ENCODE data around the gene CST3. TPM values are rescaled to one million over a fixed set of nuclear protein-coding genes. Genes with fewer than 3 reads are reported as not detected.
"Not testable (repeated sequence)": the region's sequence is repeated elsewhere in the genome, so short reads cannot be mapped to it uniquely, and the experiment has no call there.

CST3 gene
- total RNA-seq, 2 experiments from 2014 or later, result 0.47 to 0.61 TPM

GRCh38 chr20:23669327-23669726 is 31.6 kb upstream of the CST3 start:
- H3K4me1 Mint-ChIP-seq, result no peaks in the 10 kb centered on the region
- CTCF ChIA-PET, result no interaction called here
- H3K27me3 Mint-ChIP-seq, result no peaks in the 10 kb centered on the region
- ATAC-seq (no peak), DNase-seq (no peak)
- no peak overlapping the region for H3K4me3 Mint-ChIP-seq
- H3K27ac Mint-ChIP-seq, result no peak overlapping the region
- H3K36me3 Mint-ChIP-seq, result no peaks in the 10 kb centered on the region
- H3K9me3 Mint-ChIP-seq (ENCODE audit: low read depth), result no peaks in the 10 kb centered on the region

GRCh38 chr20:23668477-23668951 is 30.8 kb upstream of the CST3 start:
- ATAC-seq, result peak; percentile 55
- CTCF ChIA-PET, result interaction anchor here (0.6 kb wide), 1 partner anchor 14 kb away, joined by 3 read pairs; no protein-coding TSS in a partner anchor
- no peaks in the 10 kb centered on the region for H3K9me3 Mint-ChIP-seq (ENCODE audit: low read depth)

GRCh38 chr20:23667666-23668065 is 29.9 kb upstream of the CST3 start:
- Mint-ChIP-seq H3K4me1 (no peaks in the 10 kb centered on the region), H3K27ac (no peak overlapping the region), H3K4me3 (no peak overlapping the region), H3K36me3 (no peaks in the 10 kb centered on the region), H3K9me3 (ENCODE audit: low read depth) (no peaks in the 10 kb centered on the region), H3K27me3 (no peaks in the 10 kb centered on the region)
- no peak for DNase-seq
- ATAC-seq, result no peak
- CTCF ChIA-PET, result no interaction called here

More at GRCh38 chr20:23668477-23668951, 30.8 kb upstream of the CST3 start:
- no peaks in the 10 kb centered on the region for H3K27me3 Mint-ChIP-seq
- no peaks in the 10 kb centered on the region for H3K36me3 Mint-ChIP-seq
- H3K27ac Mint-ChIP-seq, result no peak overlapping the region
- H3K4me1 Mint-ChIP-seq, result no peaks in the 10 kb centered on the region
- H3K4me3 Mint-ChIP-seq, result no peak overlapping the region
- DNase-seq, result peak; percentile 54

GRCh38 chr20:23666698-23667097 is 28.9 kb upstream of the CST3 start:
- ATAC-seq (no peak), DNase-seq (no peak)
- no peaks in the 10 kb centered on the region for H3K4me1 Mint-ChIP-seq
- H3K9me3 Mint-ChIP-seq (ENCODE audit: low read depth), result no peaks in the 10 kb centered on the region
- no peak overlapping the region for H3K27ac Mint-ChIP-seq
- H3K36me3 Mint-ChIP-seq, result no peaks in the 10 kb centered on the region
- no peaks in the 10 kb centered on the region for H3K27me3 Mint-ChIP-seq
- CTCF ChIA-PET, result no interaction called here
- H3K4me3 Mint-ChIP-seq, result no peak overlapping the region

- Mint-ChIP-seq H3K4me3 (no peak overlapping the region), H3K9me3 (ENCODE audit: low read depth) (no peaks in the 10 kb centered on the region), H3K36me3 (no peaks in the 10 kb centered on the region), H3K27ac (no peak overlapping the region), H3K4me1 (no peaks in the 10 kb centered on the region), H3K27me3 (no peaks in the 10 kb centered on the region)
- ATAC-seq, result no peak
- CTCF ChIA-PET, result no interaction called here
- no peak for DNase-seq
Observed at GRCh38 chr20:23666189-23666588, 28.4 kb upstream of the CST3 start.

GRCh38 chr20:23664954-23665353 is 27.2 kb upstream of the CST3 start:
- DNase-seq (no peak), ATAC-seq (no peak)
- H3K9me3 Mint-ChIP-seq (ENCODE audit: low read depth), result no peaks in the 10 kb centered on the region
- H3K4me1 Mint-ChIP-seq, result no peaks in the 10 kb centered on the region
- H3K27ac Mint-ChIP-seq, result no peak overlapping the region
- H3K27me3 Mint-ChIP-seq, result no peaks in the 10 kb centered on the region
- CTCF ChIA-PET, result no interaction called here
- H3K36me3 Mint-ChIP-seq, result no peaks in the 10 kb centered on the region
- H3K4me3 Mint-ChIP-seq, result no peak overlapping the region

GRCh38 chr20:23664046-23664445 is 26.3 kb upstream of the CST3 start:
- H3K4me3 Mint-ChIP-seq; H3K36me3 Mint-ChIP-seq; H3K27me3 Mint-ChIP-seq; H3K27ac Mint-ChIP-seq; CTCF ChIA-PET; H3K9me3 Mint-ChIP-seq (ENCODE audit: low read depth); DNase-seq; H3K4me1 Mint-ChIP-seq; ATAC-seq: not testable (repeated sequence)

- Mint-ChIP-seq H3K4me3 (no peak overlapping the region), H3K27me3 (no peaks in the 10 kb centered on the region), H3K9me3 (ENCODE audit: low read depth) (no peaks in the 10 kb centered on the region), H3K36me3 (no peaks in the 10 kb centered on the region), H3K27ac (no peak overlapping the region), H3K4me1 (no peaks in the 10 kb centered on the region)
- CTCF ChIA-PET, result no interaction called here
- ATAC-seq (no peak), DNase-seq (no peak)
Observed at GRCh38 chr20:23663180-23663579, 25.4 kb upstream of the CST3 start.

GRCh38 chr20:23662276-23662870 is 24.6 kb upstream of the CST3 start:
- no peak for DNase-seq
- Mint-ChIP-seq H3K36me3 (no peaks in the 10 kb centered on the region), H3K27me3 (no peaks in the 10 kb centered on the region), H3K4me3 (no peak overlapping the region), H3K9me3 (ENCODE audit: low read depth) (no peaks in the 10 kb centered on the region), H3K4me1 (no peaks in the 10 kb centered on the region), H3K27ac (no peak overlapping the region)
- no peak for ATAC-seq
- CTCF ChIA-PET, result no interaction called here

- H3K27me3 Mint-ChIP-seq, result peaks cover 3% of the 10 kb centered on the region
- H3K36me3 Mint-ChIP-seq, result no peaks in the 10 kb centered on the region
- ATAC-seq (no peak), DNase-seq (no peak)
- no peak overlapping the region for H3K4me3 Mint-ChIP-seq
- H3K4me1 Mint-ChIP-seq, result no peaks in the 10 kb centered on the region
- H3K27ac Mint-ChIP-seq, result no peak overlapping the region
- CTCF ChIA-PET, result no interaction called here
- H3K9me3 Mint-ChIP-seq (ENCODE audit: low read depth), result no peaks in the 10 kb centered on the region
Observed at GRCh38 chr20:23661002-23661429, 23.3 kb upstream of the CST3 start.

- Mint-ChIP-seq H3K36me3 (no peaks in the 10 kb centered on the region), H3K4me1 (no peaks in the 10 kb centered on the region), H3K4me3 (no peak overlapping the region), H3K27ac (no peak overlapping the region), H3K9me3 (ENCODE audit: low read depth) (no peaks in the 10 kb centered on the region), H3K27me3 (peaks cover 8% of the 10 kb centered on the region)
- ATAC-seq (no peak), DNase-seq (no peak)
- CTCF ChIA-PET, result no interaction called here
Observed at GRCh38 chr20:23659989-23660837, 22.5 kb upstream of the CST3 start.

- H3K27me3 Mint-ChIP-seq, result peaks cover 12% of the 10 kb centered on the region
- H3K27ac Mint-ChIP-seq; ATAC-seq; H3K4me3 Mint-ChIP-seq; CTCF ChIA-PET; H3K36me3 Mint-ChIP-seq; DNase-seq; H3K9me3 Mint-ChIP-seq (ENCODE audit: low read depth); H3K4me1 Mint-ChIP-seq: not testable (repeated sequence)
Observed at GRCh38 chr20:23659610-23659988, 21.8 kb upstream of the CST3 start.

GRCh38 chr20:23658989-23659609 is 21.3 kb upstream of the CST3 start:
- H3K4me3 Mint-ChIP-seq, result no peak overlapping the region
- DNase-seq (no peak), ATAC-seq (no peak)
- H3K27ac Mint-ChIP-seq, result no peak overlapping the region
- CTCF ChIA-PET, result no interaction called here
- no peaks in the 10 kb centered on the region for H3K4me1 Mint-ChIP-seq
- no peaks in the 10 kb centered on the region for H3K9me3 Mint-ChIP-seq (ENCODE audit: low read depth)
- no peaks in the 10 kb centered on the region for H3K36me3 Mint-ChIP-seq
- peaks cover 15% of the 10 kb centered on the region for H3K27me3 Mint-ChIP-seq

GRCh38 chr20:23658336-23658735 is 20.6 kb upstream of the CST3 start:
- Mint-ChIP-seq H3K4me3 (no peak overlapping the region), H3K36me3 (no peaks in the 10 kb centered on the region), H3K9me3 (ENCODE audit: low read depth) (no peaks in the 10 kb centered on the region), H3K27ac (no peak overlapping the region), H3K27me3 (peaks cover 15% of the 10 kb centered on the region), H3K4me1 (no peaks in the 10 kb centered on the region)
- CTCF ChIA-PET, result no interaction called here
- ATAC-seq, result no peak
- DNase-seq, result no peak

Data from activated CD8-positive, alpha-beta memory T cell treated with anti-CD3 and anti-CD28 coated beads, Interleukin-2, amount 10 ng/mL, durations not matched to agents 7 days and 5 days (primary cell).